ENCODE measurements around the gene GHDC. TPM values are rescaled to one million over a fixed set of nuclear protein-coding genes. Genes with fewer than 3 reads are reported as not detected.
"Not testable (repeated sequence)": the region's sequence is repeated elsewhere in the genome, so short reads cannot be mapped to it uniquely, and the experiment has no call there.

GHDC gene
- total RNA-seq, 1 experiment from 2014 or later, result 1.1 TPM

- in situ Hi-C loops (cut with HindIII; ENCODE audit: low sequenced_read_pairs), result no loop called here
Observed at GRCh38 chr17:42165751-42166150, 28.5 kb downstream of the GHDC start.

GRCh38 chr17:42163696-42164407, 30.4 kb downstream of the GHDC start:
- no peak for DNase-seq (ENCODE audit: low spot score)
- in situ Hi-C loops (cut with HindIII; ENCODE audit: low sequenced_read_pairs), result no loop called here

More at GRCh38 chr17:42165751-42166150, 28.5 kb downstream of the GHDC start:
- DNase-seq (ENCODE audit: low spot score), result no peak

GRCh38 chr17:42163113-42163512, 31.2 kb downstream of the GHDC start:
- no peak for DNase-seq (ENCODE audit: low spot score)
- in situ Hi-C loops (cut with HindIII; ENCODE audit: low sequenced_read_pairs), result no loop called here

GRCh38 chr17:42160531-42160910, 33.8 kb downstream of the GHDC start:
- in situ Hi-C loops (cut with HindIII; ENCODE audit: low sequenced_read_pairs), result no loop called here

GRCh38 chr17:42159796-42160530, 34.3 kb downstream of the GHDC start:
- in situ Hi-C loops (cut with HindIII; ENCODE audit: low sequenced_read_pairs), result no loop called here
- no peak for DNase-seq (ENCODE audit: low spot score)

More at GRCh38 chr17:42160531-42160910, 33.8 kb downstream of the GHDC start:
- DNase-seq (ENCODE audit: low spot score), result no peak

GRCh38 chr17:42155614-42156045, 38.7 kb downstream of the GHDC start:
- DNase-seq (ENCODE audit: low spot score), result no peak
- in situ Hi-C loops (cut with HindIII; ENCODE audit: low sequenced_read_pairs), result no loop called here

- in situ Hi-C loops (cut with HindIII; ENCODE audit: low sequenced_read_pairs), result no loop called here
- no peak for DNase-seq (ENCODE audit: low spot score)
Observed at GRCh38 chr17:42153919-42154742, 40.2 kb downstream of the GHDC start.

- DNase-seq (ENCODE audit: low spot score), result no peak
- in situ Hi-C loops (cut with HindIII; ENCODE audit: low sequenced_read_pairs), result no loop called here
Observed at GRCh38 chr17:42146911-42147607, 47.2 kb downstream of the GHDC start.

- DNase-seq (ENCODE audit: low spot score); in situ Hi-C loops (cut with HindIII; ENCODE audit: low sequenced_read_pairs): not testable (repeated sequence)
Observed at GRCh38 chr17:42143138-42143537, 51.2 kb downstream of the GHDC start.

GRCh38 chr17:42142371-42142896, 51.9 kb downstream of the GHDC start:
- no peak for DNase-seq (ENCODE audit: low spot score)
- in situ Hi-C loops (cut with HindIII; ENCODE audit: low sequenced_read_pairs), result no loop called here

- DNase-seq (ENCODE audit: low spot score), result no peak
Observed at GRCh38 chr17:42141382-42141781, 52.9 kb downstream of the GHDC start.

GRCh38 chr17:42140690-42141089, 53.6 kb downstream of the GHDC start:
- in situ Hi-C loops (cut with HindIII; ENCODE audit: low sequenced_read_pairs), result not testable (repeated sequence)

More at GRCh38 chr17:42141382-42141781, 52.9 kb downstream of the GHDC start:
- in situ Hi-C loops (cut with HindIII; ENCODE audit: low sequenced_read_pairs), result no loop called here

More at GRCh38 chr17:42140690-42141089, 53.6 kb downstream of the GHDC start:
- DNase-seq (ENCODE audit: low spot score), result not testable (repeated sequence)

Other genes with a start within 250 kb of the GHDC start
- 55.4 and 76.7 TPM in 2 replicates for gene CNP, start 227.7 kb downstream of the GHDC start, total RNA-seq (2014; rRNA removed; shearing (Covaris generic))
- 148 and 158 TPM in 2 replicates for gene DNAJC7, start 177.1 kb downstream of the GHDC start, total RNA-seq (2014; rRNA removed; shearing (Covaris generic))
- 42.6 and 65.5 TPM in 2 replicates for gene NKIRAS2, start 174.4 kb downstream of the GHDC start, total RNA-seq (2014; rRNA removed; shearing (Covaris generic))
- 1.7 and 2.3 TPM in 2 replicates for gene C17orf113, start 143.9 kb downstream of the GHDC start, total RNA-seq (2014; rRNA removed; shearing (Covaris generic))
- 1.8 and 1.9 TPM in 2 replicates for gene ZNF385C, start 96.0 kb downstream of the GHDC start, total RNA-seq (2014; rRNA removed; shearing (Covaris generic))
- gene DHX58, start 81.8 kb downstream of the GHDC start, total RNA-seq (2014; rRNA removed; shearing (Covaris generic)), result 2.4 and 6.5 TPM in 2 replicates
- 26.3 and 28.6 TPM in 2 replicates for gene KAT2A, start 73.1 kb downstream of the GHDC start, total RNA-seq (2014; rRNA removed; shearing (Covaris generic))
- not detected in 2 replicates for gene HSPB9, start 71.7 kb downstream of the GHDC start, total RNA-seq (2014; rRNA removed; shearing (Covaris generic))
- gene RAB5C, start 39.5 kb downstream of the GHDC start, total RNA-seq (2014; rRNA removed; shearing (Covaris generic)), result 130 and 145 TPM in 2 replicates
- not detected in 2 replicates for gene KCNH4, start 13.4 kb downstream of the GHDC start, total RNA-seq (2014; rRNA removed; shearing (Covaris generic))
- gene HCRT, start 9.0 kb downstream of the GHDC start, total RNA-seq (2014; rRNA removed; shearing (Covaris generic)), result not detected in 2 replicates
- 10.4 and 15.8 TPM in 2 replicates for gene STAT5B, start 81.9 kb upstream of the GHDC start, total RNA-seq (2014; rRNA removed; shearing (Covaris generic))
- gene STAT5A, start 94.0 kb upstream of the GHDC start, total RNA-seq (2014; rRNA removed; shearing (Covaris generic)), result 0.18 and 0.31 TPM in 2 replicates
- 48.8 and 58.5 TPM in 2 replicates for gene STAT3, start 193.9 kb upstream of the GHDC start, total RNA-seq (2014; rRNA removed; shearing (Covaris generic))
- 755 and 829 TPM in 2 replicates for gene CAVIN1, start 228.8 kb upstream of the GHDC start, total RNA-seq (2014; rRNA removed; shearing (Covaris generic))